Measurements from ENCODE around the gene DUSP3. TPM values are rescaled to one million over a fixed set of nuclear protein-coding genes. Genes with fewer than 3 reads are reported as not detected.

Gene DUSP3
- total RNA-seq, 2 experiments from 2014 or later = 12.2 to 13.5 TPM

DNA sequence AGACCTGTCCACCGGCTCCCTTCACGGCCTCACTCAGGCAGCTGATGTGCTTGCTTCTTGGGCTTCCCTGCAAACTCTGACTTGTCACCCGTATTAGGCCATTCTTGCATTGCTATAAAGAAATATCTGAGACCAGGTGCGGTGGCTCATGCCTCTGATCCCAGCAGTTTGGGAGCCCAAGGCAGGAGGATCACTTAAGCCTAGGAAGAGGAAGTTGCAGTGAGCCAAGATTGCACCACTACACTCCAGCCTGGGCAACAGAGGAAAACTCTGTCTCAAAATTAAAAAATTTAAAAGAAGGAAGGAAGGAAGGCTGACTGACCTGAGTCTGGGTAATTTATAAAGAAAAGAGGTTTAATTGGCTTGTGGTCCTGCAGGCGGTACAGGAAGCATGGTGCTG lies 37.1 kb downstream of the DUSP3 start:
- no peaks in the 10 kb centered on the region for H3K36me3 Mint-ChIP-seq (ENCODE audit: low read depth)
- H3K9me3 Mint-ChIP-seq = no peaks in the 10 kb centered on the region
- DNase-seq = no peak
- no peaks in the 10 kb centered on the region for H3K4me1 Mint-ChIP-seq (ENCODE audit: low read depth)
- intact Hi-C loops (cut with micrococcal nuclease) = no loop called here
- CTCF ChIA-PET = interaction anchor here (0.7 to 2.6 kb wide), 2 partner anchors 26 to 47 kb away, joined by 3 to 6 read pairs; no protein-coding TSS in a partner anchor
- no peak overlapping the region for H3K27ac Mint-ChIP-seq
- H3K27me3 Mint-ChIP-seq (ENCODE audit: low read depth) = peaks cover 20% of the 10 kb centered on the region
- no peak overlapping the region for H3K4me3 Mint-ChIP-seq

DNA sequence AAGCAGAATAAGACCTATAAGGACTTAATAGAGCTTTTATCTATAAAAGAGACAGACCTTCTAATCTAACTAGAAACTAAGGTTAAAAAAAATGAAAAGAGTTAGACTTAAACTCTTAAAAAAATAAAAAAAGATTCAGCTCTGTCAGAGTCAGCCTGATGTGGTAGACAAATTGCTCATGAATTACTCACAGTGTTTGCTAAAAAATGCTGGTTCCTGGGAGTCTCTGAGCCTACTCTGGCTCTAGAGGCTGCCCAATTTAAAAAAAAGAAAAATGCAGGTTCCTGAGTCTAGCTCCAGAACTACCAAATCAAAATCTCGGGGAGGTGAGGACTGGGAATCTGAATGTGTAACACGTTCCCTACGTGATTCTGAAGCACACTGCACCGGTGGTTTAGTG lies 38.2 kb downstream of the DUSP3 start:
- Mint-ChIP-seq H3K27ac (no peak overlapping the region), H3K27me3 (ENCODE audit: low read depth) (peaks cover 18% of the 10 kb centered on the region)

DNA sequence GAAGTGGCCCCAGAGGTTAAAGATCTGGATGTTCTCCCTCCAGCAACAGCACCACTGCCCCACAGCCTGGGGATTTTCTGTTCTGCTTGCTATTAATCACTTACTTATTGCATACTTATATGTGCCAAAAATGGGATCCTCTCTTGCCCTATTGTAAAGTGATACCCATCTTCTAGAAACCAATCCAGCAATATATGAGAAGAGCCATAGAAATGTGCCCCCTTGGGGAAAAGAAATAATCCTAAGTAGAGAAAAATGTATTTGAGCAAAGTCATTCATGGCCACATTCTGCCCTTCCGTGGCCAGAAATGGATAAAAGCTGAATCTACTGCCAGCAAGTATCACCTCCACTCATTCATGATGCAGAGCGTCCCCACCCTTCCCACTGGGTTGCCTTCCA lies 41.1 kb downstream of the DUSP3 start:
- no peaks in the 10 kb centered on the region for H3K4me1 Mint-ChIP-seq (ENCODE audit: low read depth)
- intact Hi-C loops (cut with micrococcal nuclease) = no loop called here
- peaks cover 6% of the 10 kb centered on the region for H3K27me3 Mint-ChIP-seq (ENCODE audit: low read depth)
- DNase-seq = no peak
- H3K4me3 Mint-ChIP-seq = no peak overlapping the region
- CTCF ChIA-PET = interaction anchor here (1.1 kb wide), 1 partner anchor 44 kb away, joined by 3 read pairs; no protein-coding TSS in a partner anchor
- H3K27ac Mint-ChIP-seq = no peak overlapping the region
- no peaks in the 10 kb centered on the region for H3K36me3 Mint-ChIP-seq (ENCODE audit: low read depth)
- no peaks in the 10 kb centered on the region for H3K9me3 Mint-ChIP-seq

More for the DNA sequence above, 38.2 kb downstream of the DUSP3 start:
- DNase-seq = no peak
- intact Hi-C loops (cut with micrococcal nuclease) = no loop called here
- Mint-ChIP-seq H3K4me1 (ENCODE audit: low read depth) (no peaks in the 10 kb centered on the region), H3K4me3 (no peak overlapping the region), H3K9me3 (no peaks in the 10 kb centered on the region), H3K36me3 (ENCODE audit: low read depth) (no peaks in the 10 kb centered on the region)
- CTCF ChIA-PET = interaction anchor here (0.6 to 2.6 kb wide), 3 partner anchors 44 to 1162 kb away, joined by 3 to 6 read pairs (median 3); no protein-coding TSS in a partner anchor

DNA sequence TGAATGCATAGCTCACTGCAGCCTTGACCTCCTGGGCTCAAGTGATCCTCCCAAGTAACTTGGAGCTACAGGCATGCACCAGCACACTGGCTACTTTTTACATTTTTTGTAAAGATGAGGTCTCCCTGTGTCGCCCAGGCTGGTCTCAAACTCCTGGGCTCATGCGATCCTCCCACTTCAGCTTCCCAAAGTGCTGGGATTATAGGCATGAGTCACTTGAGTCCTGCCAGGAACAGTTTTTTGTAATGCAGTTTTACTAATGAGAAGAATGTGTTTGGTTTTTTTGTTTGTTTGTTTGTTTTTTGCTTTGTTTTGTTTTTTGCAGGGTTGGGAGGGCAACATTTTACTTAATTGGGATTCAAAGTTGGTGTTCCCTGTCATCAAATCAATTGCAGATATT lies 42.4 kb downstream of the DUSP3 start:
- Mint-ChIP-seq H3K4me3 (no peak overlapping the region), H3K27ac (no peak overlapping the region), H3K4me1 (ENCODE audit: low read depth) (no peaks in the 10 kb centered on the region), H3K27me3 (ENCODE audit: low read depth) (peaks cover 2% of the 10 kb centered on the region), H3K36me3 (ENCODE audit: low read depth) (no peaks in the 10 kb centered on the region), H3K9me3 (no peaks in the 10 kb centered on the region)
- intact Hi-C loops (cut with micrococcal nuclease) = no loop called here
- CTCF ChIA-PET = interaction anchor here (0.7 to 1.1 kb wide), 4 partner anchors 23 to 1341 kb away, joined by 3 to 4 read pairs (median 3); no protein-coding TSS in a partner anchor
- no peak for DNase-seq

DNA sequence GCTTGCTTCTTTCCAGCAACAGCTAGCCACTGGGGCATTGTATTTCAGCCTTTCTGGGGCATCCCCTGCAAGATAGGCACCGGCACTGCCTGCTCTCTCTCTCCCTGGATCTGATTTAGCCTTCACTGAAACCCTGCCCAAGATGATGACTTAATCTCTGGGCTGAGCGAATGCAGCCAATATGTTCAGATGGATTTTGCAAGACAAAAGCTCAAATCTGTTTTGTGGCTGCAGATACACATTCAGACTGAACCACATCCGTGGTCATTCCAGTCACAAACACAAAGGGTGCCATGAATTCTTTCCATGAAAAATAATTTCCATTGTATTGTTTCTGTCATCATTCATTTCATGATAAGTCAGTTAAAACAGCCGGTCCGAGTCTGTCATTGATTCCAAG lies 44.4 kb downstream of the DUSP3 start:
- no peak for DNase-seq
- intact Hi-C loops (cut with micrococcal nuclease) = no loop called here
- H3K27ac Mint-ChIP-seq = no peak overlapping the region
- H3K27me3 Mint-ChIP-seq (ENCODE audit: low read depth) = peaks cover 2% of the 10 kb centered on the region
- H3K36me3 Mint-ChIP-seq (ENCODE audit: low read depth) = no peaks in the 10 kb centered on the region
- no peaks in the 10 kb centered on the region for H3K4me1 Mint-ChIP-seq (ENCODE audit: low read depth)
- CTCF ChIA-PET = interaction anchor here (1.0 kb wide), 1 partner anchor 30 kb away, joined by 3 read pairs; no protein-coding TSS in a partner anchor
- no peak overlapping the region for H3K4me3 Mint-ChIP-seq
- H3K9me3 Mint-ChIP-seq = no peaks in the 10 kb centered on the region

DNA sequence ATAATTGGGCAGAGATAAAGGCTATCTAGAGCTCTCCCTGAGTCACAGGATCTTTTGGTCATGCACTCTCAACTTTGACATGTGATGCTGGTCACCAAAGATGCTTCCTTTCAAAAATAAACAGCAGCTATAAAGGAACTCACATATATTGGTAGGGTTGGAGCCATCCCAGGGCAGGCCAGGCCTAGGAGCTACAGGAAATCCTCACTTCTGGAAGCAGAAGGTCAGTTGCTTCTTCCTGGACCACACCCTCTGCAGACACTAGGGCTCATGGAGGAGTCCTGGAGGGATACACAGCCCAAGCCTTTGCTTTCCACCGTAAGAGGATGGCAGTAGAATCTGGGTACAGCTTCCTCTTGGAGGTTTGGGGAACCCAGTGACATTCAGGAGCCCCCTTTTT lies 44.8 kb downstream of the DUSP3 start:
- CTCF ChIA-PET = interaction anchor here (0.5 to 1.1 kb wide), 4 partner anchors 9 to 1618 kb away, joined by 3 to 6 read pairs (median 3); no protein-coding TSS in a partner anchor

DNA sequence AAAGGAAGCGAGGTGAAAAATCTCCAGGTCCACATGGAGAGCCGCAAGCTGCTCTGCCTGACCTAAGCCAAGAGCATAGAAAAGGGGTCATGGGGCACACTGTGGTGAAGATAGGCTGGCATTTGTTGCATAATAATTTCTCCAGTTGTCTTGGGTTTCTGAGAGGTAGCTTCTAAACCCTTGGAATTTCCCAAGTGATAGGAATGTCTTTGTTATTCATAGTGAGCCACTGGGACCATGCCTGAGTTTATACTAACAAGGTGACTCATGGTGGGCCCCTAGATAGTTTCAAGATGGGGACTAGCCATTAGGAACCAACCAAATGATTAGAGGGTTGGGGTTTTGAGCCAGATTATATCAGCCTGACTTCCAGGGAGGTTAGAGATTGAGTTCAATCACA lies 45.8 kb downstream of the DUSP3 start:
- no peak overlapping the region for H3K4me3 Mint-ChIP-seq
- peaks cover 2% of the 10 kb centered on the region for H3K27me3 Mint-ChIP-seq (ENCODE audit: low read depth)
- H3K36me3 Mint-ChIP-seq (ENCODE audit: low read depth) = no peaks in the 10 kb centered on the region
- no peaks in the 10 kb centered on the region for H3K9me3 Mint-ChIP-seq
- no peak overlapping the region for H3K27ac Mint-ChIP-seq
- intact Hi-C loops (cut with micrococcal nuclease) = no loop called here
- H3K4me1 Mint-ChIP-seq (ENCODE audit: low read depth) = no peaks in the 10 kb centered on the region
- CTCF ChIA-PET = interaction anchor here (0.6 to 1.1 kb wide), 3 partner anchors 8 to 39 kb away, joined by 3 to 6 read pairs (median 4); no protein-coding TSS in a partner anchor
- DNase-seq = no peak

More for the DNA sequence above, 44.8 kb downstream of the DUSP3 start:
- Mint-ChIP-seq H3K9me3 (no peaks in the 10 kb centered on the region), H3K27me3 (ENCODE audit: low read depth) (peaks cover 2% of the 10 kb centered on the region), H3K36me3 (ENCODE audit: low read depth) (no peaks in the 10 kb centered on the region), H3K4me3 (no peak overlapping the region), H3K4me1 (ENCODE audit: low read depth) (no peaks in the 10 kb centered on the region), H3K27ac (no peak overlapping the region)
- no peak for DNase-seq
- intact Hi-C loops (cut with micrococcal nuclease) = no loop called here

DNA sequence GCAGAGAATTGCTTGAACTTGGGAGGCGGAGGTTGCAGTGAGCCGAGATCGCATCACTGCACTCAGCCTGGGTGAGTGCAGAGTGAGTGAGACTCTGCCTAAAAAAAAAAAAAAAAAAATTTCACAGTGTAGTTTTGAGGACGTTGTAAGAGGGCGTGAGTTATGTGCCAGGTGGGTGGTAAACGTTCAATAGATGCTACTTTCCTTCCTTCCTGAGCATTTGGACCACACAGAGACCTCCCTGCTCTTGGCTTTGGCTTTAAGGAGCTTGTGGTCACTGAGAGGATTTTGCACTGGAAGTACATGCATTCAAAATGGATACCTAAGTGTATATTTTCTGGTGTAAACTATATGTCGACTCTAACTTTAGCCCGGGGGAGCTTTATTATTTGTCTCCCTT lies 50.7 kb downstream of the DUSP3 start:
- H3K27ac Mint-ChIP-seq = no peak overlapping the region
- no peak for DNase-seq
- H3K9me3 Mint-ChIP-seq = no peaks in the 10 kb centered on the region
- no peaks in the 10 kb centered on the region for H3K36me3 Mint-ChIP-seq (ENCODE audit: low read depth)
- no peaks in the 10 kb centered on the region for H3K4me1 Mint-ChIP-seq (ENCODE audit: low read depth)
- H3K4me3 Mint-ChIP-seq = no peak overlapping the region
- CTCF ChIA-PET = interaction anchor here (1.2 to 2.1 kb wide), 5 partner anchors 14 to 39 kb away, joined by 3 to 5 read pairs (median 4); no protein-coding TSS in a partner anchor
- no peaks in the 10 kb centered on the region for H3K27me3 Mint-ChIP-seq (ENCODE audit: low read depth)
- intact Hi-C loops (cut with micrococcal nuclease) = no loop called here

DNA sequence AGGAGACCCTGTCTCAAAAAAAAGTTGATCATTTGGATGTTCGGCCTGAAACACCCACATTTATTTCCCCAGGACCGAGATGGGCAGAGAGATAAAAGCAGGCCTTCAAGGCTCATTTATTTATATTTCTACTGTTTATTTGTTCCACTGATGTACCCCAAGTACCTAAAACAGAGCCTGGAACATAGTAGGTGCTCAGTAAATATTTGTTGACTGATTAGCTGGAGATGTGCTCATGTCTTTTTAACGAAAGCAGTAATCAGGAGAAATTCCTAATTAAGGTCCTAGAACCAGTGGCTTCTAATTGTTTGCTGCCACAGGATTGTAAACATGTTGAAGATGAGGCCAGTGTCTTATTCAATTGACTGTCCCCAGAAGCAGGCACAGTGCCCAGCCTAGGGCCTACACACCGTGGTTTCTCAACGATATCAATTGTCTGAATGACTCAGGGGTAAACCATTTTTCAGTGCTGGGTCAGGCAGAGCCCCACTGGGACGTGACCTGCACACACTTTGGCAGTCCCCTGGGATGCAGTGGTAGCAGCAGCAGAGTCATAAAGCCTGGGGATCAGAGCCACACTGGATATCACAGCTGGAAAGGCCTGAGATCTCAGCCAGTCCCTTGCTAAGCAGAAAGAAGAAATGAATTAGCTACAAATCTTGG lies 54.9 kb downstream of the DUSP3 start:
- no peaks in the 10 kb centered on the region for H3K27me3 Mint-ChIP-seq (ENCODE audit: low read depth)
- H3K4me3 Mint-ChIP-seq = no peak overlapping the region
- DNase-seq = no peak
- peaks cover 18% of the 10 kb centered on the region for H3K4me1 Mint-ChIP-seq (ENCODE audit: low read depth)
- H3K36me3 Mint-ChIP-seq (ENCODE audit: low read depth) = no peaks in the 10 kb centered on the region
- H3K9me3 Mint-ChIP-seq = no peaks in the 10 kb centered on the region
- CTCF ChIA-PET = no interaction called here
- intact Hi-C loops (cut with micrococcal nuclease) = no loop called here
- H3K27ac Mint-ChIP-seq = no peak overlapping the region

DNA sequence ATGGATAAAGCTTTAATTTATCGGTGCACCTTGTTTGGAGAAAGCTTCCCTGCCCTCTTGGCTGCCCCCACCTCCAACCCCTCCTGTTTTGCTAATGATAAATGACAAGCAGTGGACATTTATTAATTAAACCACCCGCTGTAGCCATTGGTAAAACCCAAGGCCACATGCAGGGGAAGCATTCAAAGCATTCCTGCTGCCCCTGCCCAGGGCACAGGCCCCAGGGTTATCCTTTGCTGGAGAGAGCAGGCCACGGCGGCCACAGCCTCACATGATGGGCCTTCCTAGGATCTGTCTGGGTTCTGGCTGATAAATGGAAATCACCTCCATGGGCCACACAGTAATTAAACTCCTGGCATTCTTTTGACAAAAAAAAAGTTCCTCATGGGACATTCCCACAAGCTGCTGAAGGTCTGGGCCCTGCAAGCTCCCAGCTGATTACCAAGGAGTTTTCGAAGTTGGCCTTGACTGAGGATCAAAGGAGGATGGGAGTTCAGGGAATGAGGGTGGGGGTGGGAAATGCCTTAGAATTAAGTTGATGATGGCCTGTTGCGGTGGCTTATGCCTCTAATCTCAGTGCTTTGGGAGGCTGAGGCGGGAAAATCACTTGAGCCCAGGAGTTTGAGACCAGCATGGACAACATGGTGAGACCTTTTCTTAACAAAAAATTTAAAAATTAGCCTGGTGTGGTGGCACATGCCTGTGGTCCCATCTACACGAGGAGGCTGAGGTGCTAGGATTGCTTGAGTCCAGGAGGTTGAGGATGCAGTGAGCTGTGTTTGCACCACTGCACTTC lies 55.7 kb downstream of the DUSP3 start:
- H3K36me3 Mint-ChIP-seq (ENCODE audit: low read depth) = no peaks in the 10 kb centered on the region
- CTCF ChIA-PET = interaction anchor here (0.7 to 1.3 kb wide), 3 partner anchors 13 to 168 kb away, joined by 3 to 5 read pairs (median 3); no protein-coding TSS in a partner anchor
- no peak overlapping the region for H3K27ac Mint-ChIP-seq
- intact Hi-C loops (cut with micrococcal nuclease) = no loop called here
- no peak for DNase-seq
- no peaks in the 10 kb centered on the region for H3K27me3 Mint-ChIP-seq (ENCODE audit: low read depth)
- peaks cover 18% of the 10 kb centered on the region for H3K4me1 Mint-ChIP-seq (ENCODE audit: low read depth)
- no peak overlapping the region for H3K4me3 Mint-ChIP-seq
- no peaks in the 10 kb centered on the region for H3K9me3 Mint-ChIP-seq

DNA sequence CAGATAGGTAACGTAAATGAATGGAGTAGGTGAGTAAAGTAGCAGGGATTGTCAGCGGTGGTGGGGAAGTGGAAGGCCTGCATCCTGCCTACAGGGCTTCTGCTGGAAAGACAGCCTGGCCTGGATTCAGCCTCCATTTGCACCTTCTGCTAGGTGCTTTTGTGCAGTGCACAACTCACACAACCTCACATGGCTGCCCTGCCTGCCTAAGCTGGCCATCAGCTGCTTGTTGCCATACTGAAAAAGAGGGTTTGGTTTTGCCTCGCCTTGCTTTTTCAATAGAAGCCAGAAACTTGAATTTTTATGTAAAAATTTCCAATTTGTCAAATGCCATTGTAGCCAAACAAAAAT lies 56.5 kb downstream of the DUSP3 start:
- Mint-ChIP-seq H3K36me3 (ENCODE audit: low read depth) (no peaks in the 10 kb centered on the region), H3K27ac (no peak overlapping the region), H3K27me3 (ENCODE audit: low read depth) (no peaks in the 10 kb centered on the region), H3K9me3 (no peaks in the 10 kb centered on the region), H3K4me3 (no peak overlapping the region), H3K4me1 (ENCODE audit: low read depth) (peaks cover 18% of the 10 kb centered on the region)
- CTCF ChIA-PET = interaction anchor here (1.3 kb wide), 2 partner anchors 13 to 27 kb away, joined by 3 to 5 read pairs; no protein-coding TSS in a partner anchor
- intact Hi-C loops (cut with micrococcal nuclease) = no loop called here
- no peak for DNase-seq

DNA sequence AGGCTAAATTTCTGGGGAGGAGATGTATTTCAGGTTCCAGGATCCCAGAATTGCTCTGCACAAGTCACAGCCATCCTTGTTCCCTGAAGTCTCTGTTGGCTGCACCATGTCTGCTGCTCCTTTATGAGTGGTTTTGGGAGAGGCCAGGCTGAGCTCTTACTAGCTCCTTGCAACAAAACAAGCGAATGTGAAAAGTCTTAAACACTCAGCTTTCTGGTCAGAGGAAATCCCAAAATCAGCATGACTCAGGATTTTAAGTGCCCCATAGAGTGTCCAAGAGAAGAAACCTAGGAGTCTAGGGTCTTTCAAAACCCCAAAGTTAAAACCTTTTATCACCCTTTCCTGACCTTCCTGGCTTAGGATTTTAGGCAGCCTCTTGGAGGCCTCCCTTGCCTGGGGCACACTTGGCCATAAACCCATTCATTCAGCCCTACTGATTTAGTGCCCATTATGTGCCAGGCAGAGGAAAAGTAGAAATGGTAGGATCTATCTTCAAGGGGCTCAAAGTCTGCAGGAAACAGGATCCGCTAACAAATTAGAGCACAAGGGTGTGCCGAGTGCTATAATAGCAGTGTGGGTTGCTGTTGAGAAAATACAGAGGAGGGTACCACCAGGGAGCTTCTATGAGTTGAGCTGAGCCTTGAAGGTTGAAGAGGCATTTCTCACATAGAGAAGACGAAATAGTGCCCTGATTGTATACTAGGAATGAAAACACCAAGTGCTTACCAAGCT lies 57.1 kb downstream of the DUSP3 start:
- Mint-ChIP-seq H3K4me1 (ENCODE audit: low read depth) (peaks cover 18% of the 10 kb centered on the region), H3K27ac (no peak overlapping the region), H3K4me3 (peak overlapping the region; percentile 89), H3K36me3 (ENCODE audit: low read depth) (no peaks in the 10 kb centered on the region), H3K27me3 (ENCODE audit: low read depth) (no peaks in the 10 kb centered on the region), H3K9me3 (no peaks in the 10 kb centered on the region)
- no peak for DNase-seq
- CTCF ChIA-PET = interaction anchor here (1.3 kb wide), 2 partner anchors 14 to 26 kb away, joined by 3 to 5 read pairs; no protein-coding TSS in a partner anchor
- intact Hi-C loops (cut with micrococcal nuclease) = no loop called here
